GM18909 (cell line): ENCODE data around the gene PRKG1.
"Not testable (repeated sequence)": the region's sequence is repeated elsewhere in the genome, so short reads cannot be mapped to it uniquely, and the experiment has no call there.

Experiments used
- ATAC-seq: cut with Tn5 transposase; IDR thresholded peaks from one replicate; pipeline ENCODE4 v1.9.1; 2021; ENCODE audit warnings: mild to moderate bottlenecking; ENCODE audit not compliant: unreplicated experiment, poor library complexity

PRKG1 gene

DNA sequence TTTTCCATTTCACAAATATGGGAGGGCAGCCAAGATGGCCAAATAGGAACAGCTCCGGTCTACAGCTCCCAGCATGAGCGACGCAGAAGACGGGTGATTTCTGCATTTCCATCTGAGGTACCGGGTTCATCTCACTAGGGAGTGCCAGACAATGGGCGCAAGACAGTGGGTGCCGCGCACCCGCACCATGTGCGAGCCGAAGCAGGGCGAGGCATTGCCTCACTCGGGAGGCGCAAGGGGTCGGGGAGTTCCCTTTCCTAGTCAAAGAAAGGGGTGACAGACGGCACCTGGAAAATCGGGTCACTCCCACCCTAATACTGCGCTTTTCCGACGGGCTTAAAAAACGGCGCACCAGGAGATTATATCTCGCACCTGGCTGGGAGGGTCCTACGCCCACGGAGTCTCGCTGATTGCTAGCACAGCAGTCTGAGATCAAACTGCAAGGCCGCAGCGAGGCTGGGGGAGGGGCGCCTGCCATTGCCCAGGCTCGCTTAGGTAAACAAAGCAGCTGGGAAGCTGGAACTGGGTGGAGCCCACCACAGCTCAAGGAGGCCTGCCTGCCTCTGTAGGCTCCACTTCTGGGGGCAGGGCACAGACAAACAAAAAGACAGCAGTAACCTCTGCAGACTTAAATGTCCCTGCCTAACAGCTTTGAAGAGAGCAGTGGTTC, 89.2 kb downstream of the PRKG1 start:
- ATAC-seq = not testable (repeated sequence)

DNA sequence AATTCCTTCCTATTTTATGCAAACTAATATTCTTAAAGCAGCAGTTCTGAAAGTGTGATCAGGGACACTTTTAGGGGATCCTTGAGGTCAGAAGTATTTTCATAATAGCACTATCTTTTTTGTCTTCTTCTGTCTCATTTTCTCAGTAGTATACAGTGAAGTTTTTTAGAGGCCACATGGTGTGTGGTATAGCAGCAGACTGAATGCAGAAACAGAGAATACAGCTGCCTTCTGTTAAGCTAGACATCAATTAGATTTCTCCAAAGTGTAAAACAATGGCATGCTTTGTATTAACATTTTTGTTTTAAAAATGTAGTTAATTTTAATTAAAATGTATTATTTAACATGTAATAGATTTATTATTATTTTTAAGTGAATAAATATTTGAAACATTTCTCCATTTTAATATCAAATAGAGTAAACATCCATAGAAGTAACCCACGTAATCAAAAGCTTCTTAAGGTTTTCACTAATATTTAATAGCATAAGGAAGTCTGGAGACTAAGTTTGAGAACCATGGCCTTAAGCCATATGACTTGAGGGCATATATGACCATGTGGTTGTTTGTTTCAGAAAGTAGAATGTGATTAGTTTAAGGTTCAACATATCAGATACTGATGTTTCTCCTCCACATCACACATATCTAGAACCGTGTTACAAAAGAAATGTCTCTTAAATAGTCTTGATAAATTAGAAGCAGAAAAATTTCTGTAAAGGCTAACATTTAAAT, 94.0 kb downstream of the PRKG1 start:
- ATAC-seq = no peak

DNA sequence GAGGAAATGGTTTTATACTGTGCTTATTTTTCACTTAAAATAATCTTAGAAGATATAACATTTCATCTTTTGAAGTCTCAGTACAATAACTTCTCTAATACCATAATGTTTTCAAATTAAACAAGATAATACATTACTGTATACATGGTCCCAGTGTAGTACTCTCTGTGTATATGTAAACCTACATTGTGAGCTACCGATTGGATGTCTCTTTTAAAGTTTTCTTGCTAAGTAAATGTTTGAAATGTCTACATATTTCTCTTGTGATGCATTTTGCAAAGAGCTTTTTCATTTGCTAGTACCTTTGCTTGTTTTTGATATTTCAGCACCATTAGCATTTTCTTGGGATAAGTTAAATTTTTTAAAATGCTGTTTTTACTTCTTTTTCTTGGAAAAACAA, 94.8 kb downstream of the PRKG1 start:
- ATAC-seq = no peak

DNA sequence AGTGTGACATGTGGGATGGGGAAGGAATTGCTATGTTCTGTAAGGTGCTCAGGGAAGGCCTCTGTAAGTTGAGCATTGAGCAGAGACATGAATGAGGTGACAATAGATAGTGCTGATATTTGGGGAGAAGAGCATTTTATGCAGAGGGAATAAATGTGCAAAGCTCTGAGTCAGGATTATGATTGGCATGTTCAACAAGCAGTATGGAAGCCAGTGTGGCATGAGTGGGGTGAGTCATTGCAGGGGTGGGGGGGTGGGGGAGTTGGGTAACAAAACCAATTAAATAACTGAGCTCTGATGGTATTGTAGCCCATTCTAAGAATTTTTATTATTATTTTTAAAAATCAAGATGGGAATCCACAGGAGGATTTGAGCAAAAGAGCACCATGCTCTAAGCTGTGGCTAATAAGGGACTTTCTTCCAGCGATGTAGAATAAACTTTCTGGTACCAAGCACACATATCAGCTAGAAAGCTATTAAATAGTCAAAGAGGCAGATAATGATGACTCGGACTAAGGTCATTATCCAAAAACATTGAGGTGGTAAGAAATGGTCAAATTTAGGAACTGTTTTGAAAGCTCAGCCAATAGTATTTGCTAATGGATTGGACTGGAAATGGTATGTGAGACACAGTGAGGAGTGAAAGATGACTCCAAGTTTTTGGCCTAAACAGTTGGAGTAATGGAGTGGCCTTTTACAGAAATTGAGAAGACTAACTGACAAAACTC, 96.4 kb downstream of the PRKG1 start:
- no peak for ATAC-seq

DNA sequence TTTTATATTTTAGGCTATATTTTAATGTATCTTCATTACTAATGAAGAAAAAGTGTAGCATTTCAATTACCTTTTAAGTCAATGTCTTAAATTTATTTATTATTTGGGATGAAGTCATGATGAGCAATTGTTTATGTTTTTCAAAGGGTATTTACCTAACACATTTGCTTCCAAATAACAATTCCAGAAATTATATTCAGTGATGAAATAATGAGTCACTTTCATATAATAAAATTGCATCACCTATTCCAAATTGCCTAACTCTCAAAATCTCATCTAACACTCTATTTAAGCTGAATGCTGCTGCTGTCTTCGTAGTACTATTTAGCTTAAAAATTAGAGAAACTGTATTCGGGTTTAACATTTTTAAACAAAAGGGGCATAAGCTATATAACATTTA, 97.7 kb downstream of the PRKG1 start:
- no peak for ATAC-seq

DNA sequence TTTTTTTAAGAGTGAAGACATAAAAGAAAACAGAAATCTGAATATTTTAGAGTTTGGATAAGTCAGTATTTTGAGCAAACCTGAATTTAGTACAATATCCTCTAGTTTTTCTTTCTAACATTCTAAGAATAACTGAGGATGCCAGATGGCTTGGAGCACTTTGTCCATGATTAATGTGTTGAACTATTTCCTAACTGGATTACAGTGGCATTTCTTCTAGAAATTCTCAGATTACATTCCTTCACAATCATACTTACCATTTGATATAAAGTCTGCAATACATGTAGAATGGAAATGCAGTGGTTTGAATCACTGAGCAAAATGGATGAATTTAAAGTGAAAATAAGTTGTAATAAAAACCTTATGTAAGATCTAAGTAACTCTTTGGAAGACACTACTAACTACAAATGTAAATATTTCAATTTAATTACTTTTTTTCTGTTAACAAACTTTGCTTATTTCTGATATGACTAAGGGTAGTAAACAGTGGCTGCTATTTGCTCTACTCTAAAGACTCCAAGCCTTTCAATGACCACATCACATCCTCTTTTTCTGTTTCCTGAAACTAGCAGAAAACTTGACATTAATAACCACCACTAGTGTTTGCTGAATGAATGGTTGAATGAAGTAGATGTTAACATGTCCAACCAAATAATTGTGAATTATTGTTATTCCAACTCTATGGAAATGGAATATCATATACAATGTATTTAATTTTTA, 102.8 kb downstream of the PRKG1 start:
- no peak for ATAC-seq

DNA sequence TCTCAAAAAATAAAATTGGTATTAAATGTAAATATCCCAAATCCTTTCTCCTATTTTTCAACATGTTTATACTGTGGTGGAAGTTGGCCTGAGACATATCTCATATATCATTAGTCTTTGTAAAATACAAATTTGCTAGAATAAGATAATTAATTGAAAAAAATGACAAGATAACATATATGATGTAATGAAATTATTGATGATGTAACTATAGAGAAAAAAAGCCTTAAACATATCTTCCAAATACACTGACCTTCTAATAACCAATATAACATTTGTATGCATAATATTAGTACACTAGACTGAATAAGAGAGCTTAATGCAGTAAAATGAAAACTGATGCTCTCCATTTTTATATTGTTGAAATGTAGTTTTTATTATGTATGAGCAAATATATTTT, 104.3 kb downstream of the PRKG1 start:
- ATAC-seq = no peak

DNA sequence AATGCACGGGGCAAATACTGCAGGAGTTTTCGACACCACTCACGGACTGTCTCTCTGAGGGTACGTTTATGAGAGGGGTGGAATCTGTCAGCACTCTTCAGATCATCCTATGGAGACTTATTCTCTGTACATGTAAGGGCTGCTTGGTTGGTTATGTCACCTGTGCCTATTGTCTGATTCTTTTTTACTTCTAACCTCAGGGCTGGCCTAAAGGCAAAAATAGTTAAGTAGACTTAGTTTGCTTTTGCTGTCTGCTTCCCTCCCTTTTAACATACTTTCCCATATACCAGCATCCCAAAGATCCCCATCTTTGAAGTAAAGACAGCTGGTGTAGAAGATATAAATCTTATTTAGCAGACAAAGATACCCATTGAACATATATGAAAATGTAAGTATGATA, 105.9 kb downstream of the PRKG1 start:
- ATAC-seq = no peak

DNA sequence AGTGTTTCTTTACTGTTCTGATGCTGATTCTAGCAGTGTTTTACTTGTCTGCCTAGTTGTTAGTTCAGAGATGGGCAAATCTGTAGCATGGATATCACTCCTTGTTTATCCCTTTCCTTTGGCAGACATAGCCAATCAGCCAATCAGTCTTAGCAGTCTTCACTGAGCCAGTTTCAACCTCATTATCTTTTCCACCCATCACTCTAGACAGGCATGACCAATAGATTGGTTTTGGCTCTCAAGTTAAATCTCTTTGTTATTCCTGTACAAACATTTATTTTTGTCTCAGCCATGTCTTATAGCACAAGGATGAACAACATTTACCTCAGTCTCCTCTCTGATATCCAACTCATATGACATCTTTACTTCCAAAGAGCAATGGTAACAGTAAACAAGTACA, 109.5 kb downstream of the PRKG1 start:
- ATAC-seq = no peak

DNA sequence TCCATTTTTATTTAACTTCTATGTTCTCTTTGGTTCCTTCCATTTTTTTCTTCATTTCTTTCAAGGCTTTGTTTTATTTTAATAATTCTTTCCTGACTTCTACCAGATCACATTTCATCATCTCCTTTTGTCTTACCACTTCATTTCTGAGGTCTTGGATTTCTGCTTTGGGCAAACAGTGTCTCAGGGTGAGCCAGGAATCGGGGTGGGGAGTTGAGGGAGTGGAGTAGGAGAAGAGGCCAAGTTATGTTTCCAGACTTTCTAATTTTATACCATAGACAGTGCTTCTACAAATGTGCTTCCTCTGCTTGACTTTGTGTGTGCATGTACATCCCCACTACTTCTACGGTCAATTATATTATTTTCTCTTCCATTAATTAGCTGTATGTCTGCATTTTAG, 112.1 kb downstream of the PRKG1 start:
- no peak for ATAC-seq

DNA sequence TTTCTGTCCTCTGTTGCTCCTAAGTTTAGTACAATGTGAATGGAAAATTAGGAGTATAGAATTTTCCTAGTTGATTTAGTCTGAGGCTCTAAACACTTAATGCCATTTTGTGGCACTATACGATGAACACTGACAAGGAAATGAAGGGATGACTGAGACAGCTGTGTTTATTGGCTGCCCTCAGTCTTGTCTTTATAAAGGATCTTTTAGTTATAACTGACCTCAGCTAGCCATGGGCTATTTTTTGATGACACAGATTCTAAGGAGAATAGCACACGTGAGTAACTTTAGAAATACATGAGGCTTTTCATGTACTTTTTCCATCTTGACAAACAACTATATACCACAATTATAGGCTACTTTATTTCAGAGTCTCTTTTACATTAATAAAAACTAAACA, 113.7 kb downstream of the PRKG1 start:
- ATAC-seq = no peak

DNA sequence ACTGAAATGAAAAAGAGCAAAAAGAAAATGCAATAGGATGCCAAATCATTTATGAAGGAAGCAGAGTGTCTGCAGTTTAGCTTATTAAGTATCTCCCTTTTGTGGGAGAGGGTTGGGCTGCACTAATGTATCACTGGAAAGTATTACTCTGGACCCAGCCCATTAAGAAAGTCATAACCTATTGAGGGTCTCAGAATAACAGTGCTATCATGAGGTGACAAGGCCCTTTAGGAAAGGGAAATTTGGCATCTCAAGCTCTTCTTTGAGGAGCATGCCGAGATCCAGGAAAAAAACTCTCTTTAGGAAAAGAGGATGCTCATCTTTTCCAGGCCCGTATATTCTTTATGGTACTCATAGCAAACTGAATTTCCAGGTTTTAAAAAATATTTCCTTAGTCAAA, 114.6 kb downstream of the PRKG1 start:
- ATAC-seq = no peak

DNA sequence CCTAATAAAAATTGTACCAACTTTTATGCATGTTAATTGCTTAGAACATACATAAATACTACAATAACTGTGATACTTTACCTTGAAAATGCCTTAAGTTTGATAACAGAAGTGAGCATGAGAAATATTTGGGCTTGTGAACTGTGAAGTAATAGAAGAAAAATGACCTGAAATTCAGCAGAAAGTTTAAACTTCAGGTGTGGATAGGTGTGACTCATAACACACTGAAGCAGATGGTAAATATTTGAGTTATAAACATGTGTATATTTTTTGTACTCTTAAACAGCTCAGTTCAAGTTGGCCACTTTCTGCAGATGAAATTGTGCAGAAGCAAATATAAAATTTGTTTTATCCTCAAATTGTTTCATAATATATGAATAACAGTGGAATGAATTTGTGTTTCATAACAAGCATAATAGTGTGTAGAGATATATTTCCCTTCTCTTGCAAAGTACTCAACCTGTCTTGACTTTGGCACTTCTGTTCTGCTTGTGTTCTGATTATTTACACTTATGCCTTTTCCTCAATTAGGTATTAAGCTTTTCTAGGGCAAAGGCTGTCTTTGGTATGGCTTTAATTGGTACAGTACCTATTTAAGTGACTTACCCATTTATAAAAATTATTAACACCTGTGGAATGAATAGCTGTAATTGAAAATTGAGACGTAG, 122.4 kb downstream of the PRKG1 start:
- ATAC-seq = no peak

DNA sequence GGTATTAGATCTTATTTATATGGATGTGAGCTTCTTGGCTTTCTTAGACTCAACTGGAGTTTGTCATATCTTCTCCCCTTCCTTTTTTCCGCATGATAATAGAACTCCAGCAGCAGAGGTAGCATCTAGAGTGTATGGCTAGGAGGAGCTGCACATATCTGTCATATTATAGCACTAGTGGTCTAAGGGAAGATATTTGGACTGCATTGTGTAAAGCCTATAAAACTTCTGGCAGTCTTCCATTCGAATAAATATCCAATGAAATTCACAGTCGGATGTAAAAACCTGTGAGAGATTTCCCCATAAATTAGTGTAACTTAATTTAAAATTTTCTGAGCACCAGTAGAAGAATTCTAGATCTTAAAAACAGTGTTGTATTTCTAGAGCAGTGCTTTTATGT, 123.9 kb downstream of the PRKG1 start:
- ATAC-seq = no peak

DNA sequence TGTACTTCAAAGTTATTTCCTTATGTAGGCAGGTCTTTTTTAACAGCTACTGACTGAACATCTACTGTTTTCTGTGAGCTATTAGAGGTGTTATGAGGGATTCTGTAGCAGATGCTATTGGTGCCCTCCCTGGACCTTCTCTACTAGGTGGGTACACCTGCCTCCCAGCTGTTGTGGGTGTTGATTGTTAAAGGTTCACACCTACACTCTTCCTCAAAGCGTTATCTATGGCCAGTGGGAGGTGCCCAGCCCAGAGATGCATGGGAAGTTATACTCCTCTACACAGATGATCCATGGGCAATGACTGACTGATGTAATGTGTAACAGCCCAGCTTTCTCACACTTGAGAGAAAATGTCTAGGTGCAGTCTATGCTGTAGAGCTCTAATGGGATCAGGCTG, 127.7 kb downstream of the PRKG1 start:
- no peak for ATAC-seq

DNA sequence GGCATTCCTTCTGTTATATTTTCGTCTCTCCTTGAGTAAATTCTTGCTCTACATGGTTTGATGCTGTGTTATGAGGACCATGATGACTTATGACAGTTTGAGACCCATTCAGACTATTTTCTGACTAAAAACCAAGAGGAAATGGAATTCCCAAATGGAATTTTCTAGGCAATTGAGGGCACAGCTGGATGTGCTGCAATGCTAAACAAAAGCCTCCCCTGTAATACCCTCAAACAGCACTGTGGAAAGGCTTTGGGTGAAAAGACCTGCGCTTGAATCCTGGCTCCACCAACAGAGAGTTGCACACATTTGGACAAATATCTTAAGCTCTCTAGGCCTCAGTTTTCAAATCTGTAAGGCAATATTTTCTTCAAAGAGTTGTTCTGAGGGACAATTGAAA, 129.1 kb downstream of the PRKG1 start:
- ATAC-seq = no peak

DNA sequence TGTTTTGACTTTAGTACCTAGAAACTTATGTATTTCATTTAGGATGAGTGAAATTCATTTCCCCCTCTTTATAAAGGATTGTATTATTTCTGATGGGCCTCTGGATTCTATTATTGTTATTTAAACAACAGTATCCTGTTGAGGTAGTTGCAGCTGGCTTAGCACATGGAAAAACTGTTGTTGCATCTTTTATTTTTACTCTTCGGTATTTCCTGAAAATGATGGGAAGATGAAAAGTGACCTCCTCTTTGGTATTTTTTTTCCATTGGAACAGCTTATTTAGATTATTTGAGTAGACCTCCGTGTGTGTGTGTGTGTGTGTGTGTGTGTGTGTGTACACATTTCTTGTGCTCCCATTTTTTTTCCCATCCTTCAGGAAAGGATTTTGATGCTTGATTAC, 129.8 kb downstream of the PRKG1 start:
- no peak for ATAC-seq

DNA sequence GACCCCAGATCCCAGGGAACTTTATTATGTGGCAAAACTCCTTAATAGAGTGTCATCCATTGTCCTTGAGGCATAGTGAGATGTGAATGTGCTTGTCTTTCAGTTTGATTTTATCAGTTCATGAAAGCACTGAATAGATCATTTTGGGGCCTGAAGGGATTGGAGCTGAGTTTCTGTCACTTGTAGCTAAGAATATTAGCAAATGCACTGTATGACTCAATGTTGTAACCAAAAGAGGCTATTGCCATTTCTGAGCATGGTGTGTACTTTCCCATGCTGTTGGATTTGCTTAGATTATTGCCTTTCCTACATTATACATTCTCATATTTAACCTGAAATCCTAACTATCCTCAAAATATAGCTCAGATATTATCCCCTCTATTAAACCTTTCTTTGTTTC, 130.4 kb downstream of the PRKG1 start:
- no peak for ATAC-seq

DNA sequence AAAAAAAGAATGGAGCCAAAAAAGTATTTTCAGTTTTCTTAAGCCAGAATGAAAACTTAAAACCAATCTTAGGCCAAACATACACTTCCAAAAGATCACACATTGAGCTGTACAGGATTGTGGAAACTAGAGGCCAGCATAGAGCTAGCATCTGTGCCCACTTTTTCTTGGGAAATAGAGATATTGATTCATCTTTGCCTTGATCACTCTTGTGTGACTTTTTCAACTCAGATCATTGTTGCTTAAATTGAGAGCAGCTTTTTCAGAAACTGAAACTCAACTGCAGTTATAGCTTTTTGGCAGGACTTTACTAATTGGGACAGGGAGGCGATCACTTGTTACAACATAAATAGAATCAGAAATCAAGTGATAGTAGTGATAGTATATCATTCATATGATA, 132.2 kb downstream of the PRKG1 start:
- ATAC-seq = no peak

DNA sequence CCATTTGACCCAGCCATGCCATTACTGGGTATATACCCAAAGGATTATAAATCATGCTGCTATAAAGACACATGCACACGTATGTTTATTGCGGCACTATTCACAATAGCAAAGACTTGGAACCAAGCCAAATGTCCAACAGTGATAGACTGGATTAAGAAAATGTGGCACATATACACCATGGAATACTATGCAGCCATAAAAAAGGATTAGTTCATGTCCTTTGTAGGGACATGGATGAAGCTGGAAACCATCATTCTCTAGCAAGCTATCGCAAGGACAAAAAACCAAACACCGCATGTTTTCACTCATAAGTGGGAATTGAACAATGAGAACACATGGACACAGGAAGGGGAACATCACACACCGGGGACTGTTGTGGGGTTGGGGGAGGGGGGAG, 138.7 kb downstream of the PRKG1 start:
- not testable (repeated sequence) for ATAC-seq
